LNCAP (cell line): ENCODE data around the gene MYO15A.

ENCODE experiments used
- TF ChIP-seq, protein P1 (sequence below): fragments of 450-650 bp; IDR thresholded peaks from 2 replicates; pipeline ENCODE4 v1.5.1; 2017; ENCODE audit warnings: mild to moderate bottlenecking

Gene MYO15A

GRCh38 chr17:18070861-18071340 is 37.7 kb upstream of the MYO15A start:
- TF ChIP-seq, protein P1, sequence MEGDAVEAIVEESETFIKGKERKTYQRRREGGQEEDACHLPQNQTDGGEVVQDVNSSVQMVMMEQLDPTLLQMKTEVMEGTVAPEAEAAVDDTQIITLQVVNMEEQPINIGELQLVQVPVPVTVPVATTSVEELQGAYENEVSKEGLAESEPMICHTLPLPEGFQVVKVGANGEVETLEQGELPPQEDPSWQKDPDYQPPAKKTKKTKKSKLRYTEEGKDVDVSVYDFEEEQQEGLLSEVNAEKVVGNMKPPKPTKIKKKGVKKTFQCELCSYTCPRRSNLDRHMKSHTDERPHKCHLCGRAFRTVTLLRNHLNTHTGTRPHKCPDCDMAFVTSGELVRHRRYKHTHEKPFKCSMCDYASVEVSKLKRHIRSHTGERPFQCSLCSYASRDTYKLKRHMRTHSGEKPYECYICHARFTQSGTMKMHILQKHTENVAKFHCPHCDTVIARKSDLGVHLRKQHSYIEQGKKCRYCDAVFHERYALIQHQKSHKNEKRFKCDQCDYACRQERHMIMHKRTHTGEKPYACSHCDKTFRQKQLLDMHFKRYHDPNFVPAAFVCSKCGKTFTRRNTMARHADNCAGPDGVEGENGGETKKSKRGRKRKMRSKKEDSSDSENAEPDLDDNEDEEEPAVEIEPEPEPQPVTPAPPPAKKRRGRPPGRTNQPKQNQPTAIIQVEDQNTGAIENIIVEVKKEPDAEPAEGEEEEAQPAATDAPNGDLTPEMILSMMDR: no peak

GRCh38 chr17:18071751-18072150 is 36.8 kb upstream of the MYO15A start:
- TF ChIP-seq, protein P1: no peak

GRCh38 chr17:18074566-18075272 is 33.8 kb upstream of the MYO15A start:
- TF ChIP-seq, protein P1: no peak

DNA sequence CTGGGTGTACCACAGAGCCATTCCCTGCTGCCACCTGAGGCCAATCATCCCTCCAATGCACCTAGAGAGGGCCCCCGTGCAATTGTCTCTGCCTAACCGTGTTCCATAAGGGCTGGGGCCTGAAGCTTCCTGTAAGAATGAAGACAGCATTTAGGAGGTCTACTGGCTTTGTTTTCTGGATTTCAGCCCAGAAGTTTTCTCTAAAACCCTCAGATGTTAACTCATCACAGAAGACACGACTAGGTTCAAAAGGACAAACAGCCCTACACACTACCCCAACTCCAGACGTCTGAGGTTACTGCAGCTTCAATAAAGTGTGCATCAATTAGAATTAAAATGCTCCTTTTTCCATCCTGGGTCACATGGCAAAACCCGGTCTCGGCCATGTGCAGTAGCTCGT is 31.6 kb upstream of the MYO15A start:
- TF ChIP-seq, protein P1: no peak

- TF ChIP-seq, protein P1: no peak
Observed at GRCh38 chr17:18079543-18079942, 29.0 kb upstream of the MYO15A start.

GRCh38 chr17:18084256-18084655 is 24.3 kb upstream of the MYO15A start:
- TF ChIP-seq, protein P1: no peak

GRCh38 chr17:18087610-18088491 is 20.7 kb upstream of the MYO15A start, which contains the start of gene DRG2:
Gene DRG2 (plus strand): TSS chr17:18087948. CDS start chr17:18088024, 76 bp downstream.
- TF ChIP-seq, protein P1: no peak
